ENCODE data around the gene KBTBD4. TPM values are rescaled to one million over a fixed set of nuclear protein-coding genes. Genes with fewer than 3 reads are reported as not detected.

The KBTBD4 gene
- total RNA-seq, 1 donor from 2014 or later = 16.6 TPM

- DNase-seq = no peak
- Histone ChIP-seq H3K4me3 (no peak within 1 kb of the TSS), H3K27me3 (peaks cover 34% of the 10 kb centered on the region), H3K36me3 (no peaks in the 10 kb centered on the region), H3K9me3 (no peaks in the 10 kb centered on the region), H3K4me1 (peaks cover 13% of the 10 kb centered on the region), H3K27ac (no peak within 1 kb of the TSS)
- peak; percentile 18 for ATAC-seq
- TF ChIP-seq, protein P1, sequence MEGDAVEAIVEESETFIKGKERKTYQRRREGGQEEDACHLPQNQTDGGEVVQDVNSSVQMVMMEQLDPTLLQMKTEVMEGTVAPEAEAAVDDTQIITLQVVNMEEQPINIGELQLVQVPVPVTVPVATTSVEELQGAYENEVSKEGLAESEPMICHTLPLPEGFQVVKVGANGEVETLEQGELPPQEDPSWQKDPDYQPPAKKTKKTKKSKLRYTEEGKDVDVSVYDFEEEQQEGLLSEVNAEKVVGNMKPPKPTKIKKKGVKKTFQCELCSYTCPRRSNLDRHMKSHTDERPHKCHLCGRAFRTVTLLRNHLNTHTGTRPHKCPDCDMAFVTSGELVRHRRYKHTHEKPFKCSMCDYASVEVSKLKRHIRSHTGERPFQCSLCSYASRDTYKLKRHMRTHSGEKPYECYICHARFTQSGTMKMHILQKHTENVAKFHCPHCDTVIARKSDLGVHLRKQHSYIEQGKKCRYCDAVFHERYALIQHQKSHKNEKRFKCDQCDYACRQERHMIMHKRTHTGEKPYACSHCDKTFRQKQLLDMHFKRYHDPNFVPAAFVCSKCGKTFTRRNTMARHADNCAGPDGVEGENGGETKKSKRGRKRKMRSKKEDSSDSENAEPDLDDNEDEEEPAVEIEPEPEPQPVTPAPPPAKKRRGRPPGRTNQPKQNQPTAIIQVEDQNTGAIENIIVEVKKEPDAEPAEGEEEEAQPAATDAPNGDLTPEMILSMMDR (IDR thresholded peaks at IDR 0.05) = no peak
- intact Hi-C loops (cut with DNase I) = no loop called here
Measured at GRCh38 chr11:47593934-47594855, 15.4 kb upstream of the KBTBD4 start, which contains the start of gene C1QTNF4. C1QTNF4 (minus strand) TSS chr11:47594411; CDS start chr11:47590810, 3,601 bp downstream.

DNA sequence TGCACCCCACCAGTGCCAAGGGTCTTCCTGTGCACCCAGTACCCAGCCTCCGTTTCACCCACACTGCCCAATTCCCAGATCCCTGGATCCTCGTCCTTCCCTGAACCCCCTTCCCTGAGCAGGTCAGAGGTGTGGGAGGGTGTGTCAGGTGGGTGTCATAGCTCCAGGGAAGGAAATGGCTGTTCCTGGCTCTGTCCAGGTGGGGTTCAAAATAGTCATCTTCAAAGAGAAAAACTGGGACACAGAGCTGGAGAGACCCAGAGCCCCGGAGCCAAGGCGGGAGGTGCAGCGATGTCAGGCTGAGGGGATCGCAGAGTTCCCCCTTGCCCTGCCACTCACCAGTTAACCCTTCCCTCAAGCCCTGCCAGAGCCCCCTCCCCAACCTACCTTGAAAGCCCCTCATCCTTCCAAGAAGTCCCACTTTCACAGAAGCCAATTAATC, 14.7 kb upstream of the KBTBD4 start:
- Histone ChIP-seq H3K4me1 (peaks cover 13% of the 10 kb centered on the region), H3K9me3 (no peaks in the 10 kb centered on the region), H3K36me3 (no peaks in the 10 kb centered on the region), H3K27me3 (peaks cover 34% of the 10 kb centered on the region), H3K4me3 (no peak overlapping the region), H3K27ac (no peak overlapping the region)
- no peak for DNase-seq
- no peak for ATAC-seq
- intact Hi-C loops (cut with DNase I) = no loop called here
- TF ChIP-seq, protein P1 (IDR thresholded peaks at IDR 0.05) = no peak

- peaks cover 13% of the 10 kb centered on the region for H3K4me1 ChIP-seq
- H3K27ac ChIP-seq = no peak overlapping the region
- DNase-seq (no peak), ATAC-seq (no peak)
- intact Hi-C loops (cut with DNase I) = no loop called here
- TF ChIP-seq, protein P1 (IDR thresholded peaks at IDR 0.05) = no peak
- peaks cover 34% of the 10 kb centered on the region for H3K27me3 ChIP-seq
- no peaks in the 10 kb centered on the region for H3K9me3 ChIP-seq
- H3K36me3 ChIP-seq = no peaks in the 10 kb centered on the region
- no peak overlapping the region for H3K4me3 ChIP-seq
Measured at GRCh38 chr11:47592970-47593369, 14.2 kb upstream of the KBTBD4 start.

DNA sequence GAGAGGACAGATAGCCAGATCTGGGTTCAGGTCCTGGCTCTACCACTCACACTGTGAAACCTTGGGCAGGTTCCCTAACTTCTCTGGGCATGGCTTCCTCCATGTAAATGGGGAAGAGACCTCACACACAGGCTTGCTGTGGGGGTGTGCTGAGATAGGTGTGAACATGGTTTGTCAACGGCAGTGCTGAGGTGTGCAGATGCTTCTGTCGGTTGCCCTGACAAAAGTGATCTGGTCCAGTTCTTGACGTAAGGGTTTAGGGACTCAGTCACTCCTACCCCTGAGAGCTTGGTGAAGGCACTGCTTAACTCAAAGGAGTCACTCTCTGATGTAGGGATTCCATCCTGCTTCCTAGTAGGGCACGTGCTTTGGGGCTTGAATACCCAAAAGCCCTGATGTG, 13.5 kb upstream of the KBTBD4 start:
- TF ChIP-seq, protein P1 (IDR thresholded peaks at IDR 0.05) = no peak
- ATAC-seq (no peak), DNase-seq (no peak)
- H3K36me3 ChIP-seq = no peaks in the 10 kb centered on the region
- H3K4me1 ChIP-seq = peaks cover 13% of the 10 kb centered on the region
- H3K27ac ChIP-seq = no peak overlapping the region
- H3K9me3 ChIP-seq = no peaks in the 10 kb centered on the region
- intact Hi-C loops (cut with DNase I) = no loop called here
- H3K27me3 ChIP-seq = peaks cover 34% of the 10 kb centered on the region
- H3K4me3 ChIP-seq = no peak overlapping the region

DNA sequence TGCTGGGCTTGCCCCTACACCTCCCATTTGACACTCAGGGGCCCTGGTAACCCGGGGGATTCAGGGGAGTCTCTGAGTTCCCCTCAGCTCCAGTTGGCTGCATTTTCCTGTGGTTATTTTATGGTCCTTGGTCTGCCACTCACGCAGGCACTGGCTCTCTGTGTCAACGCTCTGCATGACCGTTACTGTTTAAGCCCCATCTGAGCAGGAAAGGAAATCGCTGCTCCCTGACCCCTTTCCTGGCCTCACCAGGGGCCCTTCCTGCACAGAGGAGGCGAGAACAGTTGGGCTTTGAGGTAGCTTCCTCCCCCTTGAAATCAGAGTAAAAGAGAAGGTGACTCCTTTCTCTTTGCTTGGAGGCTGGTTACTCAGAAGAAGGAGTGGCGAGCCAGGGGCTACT, 13.0 kb upstream of the KBTBD4 start:
- Histone ChIP-seq H3K9me3 (no peaks in the 10 kb centered on the region), H3K27me3 (peaks cover 34% of the 10 kb centered on the region), H3K36me3 (no peaks in the 10 kb centered on the region), H3K4me1 (peaks cover 13% of the 10 kb centered on the region), H3K27ac (no peak overlapping the region), H3K4me3 (no peak overlapping the region)
- intact Hi-C loops (cut with DNase I) = no loop called here
- no peak for ATAC-seq
- TF ChIP-seq, protein P1 (IDR thresholded peaks at IDR 0.05) = no peak
- DNase-seq = no peak

Measured in upper lobe of right lung (tissue), 1 donor.